HL-60 (cell line): ENCODE measurements around the gene GRK5.
"Not testable (repeated sequence)": the region's sequence is repeated elsewhere in the genome, so short reads cannot be mapped to it uniquely, and the experiment has no call there.

ENCODE experiments used
- CTCF ChIP-seq: IDR thresholded peaks from one replicate; pipeline ENCODE4 v1.5.1; 2011; ENCODE audit warnings: low read length, control low read depth, inconsistent platforms; ENCODE audit not compliant: insufficient read depth
- GABPA ChIP-seq: IDR thresholded peaks from 2 replicates; pipeline ENCODE4 v1.6.1; 2012; ENCODE audit warnings: low read depth
- POLR2AphosphoS5 ChIP-seq: IDR thresholded peaks from 2 replicates; pipeline ENCODE4 v1.6.1; 2012; ENCODE audit warnings: low read depth
- REST ChIP-seq: IDR thresholded peaks from 2 replicates; pipeline ENCODE4 v1.6.1; 2012; ENCODE audit warnings: low read depth; ENCODE audit not compliant: insufficient replicate concordance
- SPI1 ChIP-seq: IDR thresholded peaks from 2 replicates; pipeline ENCODE4 v1.6.1; 2012; ENCODE audit warnings: low read depth, mild to moderate bottlenecking, borderline replicate concordance

- not testable (repeated sequence) for TF ChIP-seq CTCF, POLR2AphosphoS5, GABPA, REST, SPI1
These were observed 53.6 kb downstream of the GRK5 start for GRCh38 chr10:119261016-119261415.
